ENCODE data around the gene KRTAP2-1.
"Not testable (repeated sequence)": the region's sequence is repeated elsewhere in the genome, so short reads cannot be mapped to it uniquely, and the experiment has no call there.

KRTAP2-1 gene

GRCh38 chr17:41010441-41010840, 36.7 kb downstream of the KRTAP2-1 start:
- DNase-seq: no peak

GRCh38 chr17:41009936-41010335, 37.2 kb downstream of the KRTAP2-1 start:
- no peak for DNase-seq

GRCh38 chr17:41009301-41009760, 37.8 kb downstream of the KRTAP2-1 start:
- DNase-seq: no peak

- DNase-seq: no peak
Measured at GRCh38 chr17:41008811-41009210, 38.3 kb downstream of the KRTAP2-1 start, which contains the start of gene KRTAP3-1. Gene KRTAP3-1 (minus strand): TSS chr17:41009128. CDS start chr17:41009074, 54 bp downstream.

- no peak for DNase-seq
Measured at GRCh38 chr17:41004397-41004796, 42.7 kb downstream of the KRTAP2-1 start.

GRCh38 chr17:41003926-41004325, 43.2 kb downstream of the KRTAP2-1 start:
- no peak for DNase-seq

- no peak for DNase-seq
Measured at GRCh38 chr17:41002814-41003213, 44.3 kb downstream of the KRTAP2-1 start.

- no peak for DNase-seq
Measured at GRCh38 chr17:41001795-41002194, 45.3 kb downstream of the KRTAP2-1 start.

GRCh38 chr17:40999563-40999962, 47.6 kb downstream of the KRTAP2-1 start, which contains the start of gene KRTAP3-2:
Gene KRTAP3-2 (minus strand): TSS chr17:40999906. CDS start chr17:40999853, 53 bp downstream.
- DNase-seq: not testable (repeated sequence)

GRCh38 chr17:40997361-40997760, 49.8 kb downstream of the KRTAP2-1 start:
- no peak for DNase-seq

- no peak for DNase-seq
Measured at GRCh38 chr17:40996829-40997228, 50.3 kb downstream of the KRTAP2-1 start.
